GM19467 (cell line): ENCODE measurements around the gene ABCB6.

Source experiments
- ATAC-seq: cut with Tn5 transposase; IDR thresholded peaks from one replicate; pipeline ENCODE4 v1.9.1; 2021; ENCODE audit warnings: mild to moderate bottlenecking, moderate library complexity; ENCODE audit not compliant: unreplicated experiment

Gene ABCB6

DNA sequence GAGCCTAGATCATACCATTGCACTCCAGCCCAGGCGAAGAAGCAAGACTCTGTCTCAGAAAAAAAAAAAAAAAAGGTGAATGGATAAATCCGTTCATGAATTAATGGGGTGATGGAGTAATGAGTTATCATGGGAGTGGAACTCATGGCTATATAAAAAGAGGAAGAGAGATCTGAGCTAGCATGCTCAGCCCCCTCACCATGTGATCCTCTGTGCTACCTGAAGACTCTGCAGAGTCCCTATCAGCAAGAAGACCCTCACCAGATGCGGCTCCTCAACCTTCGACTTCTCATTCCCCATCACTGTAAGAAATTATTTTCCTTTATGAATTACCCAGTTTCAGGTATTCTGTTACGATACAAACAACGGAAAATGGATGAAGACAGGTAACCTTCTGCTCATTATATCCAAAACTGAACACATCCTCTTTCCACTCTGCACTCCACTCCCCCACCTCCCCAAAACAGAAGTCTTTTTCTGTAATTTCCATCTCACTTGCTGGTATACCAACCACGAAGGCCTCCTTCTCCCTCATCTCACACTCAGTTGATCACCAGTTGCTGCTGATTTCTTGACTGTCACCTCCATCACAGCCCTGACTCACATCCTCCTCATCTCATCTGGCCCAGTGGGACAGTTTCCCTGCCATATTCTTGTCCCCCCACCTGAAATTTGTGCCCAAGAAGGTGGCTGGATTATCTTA lies 31.9 kb downstream of the ABCB6 start:
- ATAC-seq: no peak

- no peak for ATAC-seq
Observed at GRCh38 chr2:219184121-219184520, 34.6 kb downstream of the ABCB6 start.

DNA sequence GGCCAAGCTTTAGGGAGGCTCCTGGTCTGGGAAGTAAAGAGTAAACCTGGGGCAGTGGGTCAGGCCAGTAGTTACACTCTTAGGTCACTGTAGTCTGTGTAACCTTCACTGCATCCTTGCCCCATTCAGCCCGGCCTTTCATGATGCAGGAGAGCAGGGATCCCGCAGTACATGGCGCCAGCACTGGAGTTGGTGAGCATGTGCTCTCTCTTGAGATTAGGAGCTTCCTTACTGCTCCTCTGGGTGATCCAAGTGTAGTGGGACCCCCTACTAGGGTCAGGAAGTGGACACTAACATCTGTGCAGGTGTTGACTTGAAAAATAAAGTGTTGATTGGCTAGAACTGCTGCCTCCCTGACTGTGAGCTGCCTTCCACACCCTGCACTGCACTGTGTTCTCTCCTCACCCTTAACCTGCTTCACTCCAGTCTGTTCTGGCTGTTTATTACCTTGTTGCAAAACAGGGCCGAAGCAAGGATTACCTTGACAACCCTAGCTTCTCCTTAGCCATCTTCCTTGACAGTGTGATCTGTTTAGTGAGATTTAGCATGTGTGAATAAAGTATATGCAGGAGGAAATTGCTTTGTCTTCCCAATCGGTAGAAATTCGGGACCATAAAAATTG lies 35.5 kb downstream of the ABCB6 start:
- no peak for ATAC-seq

DNA sequence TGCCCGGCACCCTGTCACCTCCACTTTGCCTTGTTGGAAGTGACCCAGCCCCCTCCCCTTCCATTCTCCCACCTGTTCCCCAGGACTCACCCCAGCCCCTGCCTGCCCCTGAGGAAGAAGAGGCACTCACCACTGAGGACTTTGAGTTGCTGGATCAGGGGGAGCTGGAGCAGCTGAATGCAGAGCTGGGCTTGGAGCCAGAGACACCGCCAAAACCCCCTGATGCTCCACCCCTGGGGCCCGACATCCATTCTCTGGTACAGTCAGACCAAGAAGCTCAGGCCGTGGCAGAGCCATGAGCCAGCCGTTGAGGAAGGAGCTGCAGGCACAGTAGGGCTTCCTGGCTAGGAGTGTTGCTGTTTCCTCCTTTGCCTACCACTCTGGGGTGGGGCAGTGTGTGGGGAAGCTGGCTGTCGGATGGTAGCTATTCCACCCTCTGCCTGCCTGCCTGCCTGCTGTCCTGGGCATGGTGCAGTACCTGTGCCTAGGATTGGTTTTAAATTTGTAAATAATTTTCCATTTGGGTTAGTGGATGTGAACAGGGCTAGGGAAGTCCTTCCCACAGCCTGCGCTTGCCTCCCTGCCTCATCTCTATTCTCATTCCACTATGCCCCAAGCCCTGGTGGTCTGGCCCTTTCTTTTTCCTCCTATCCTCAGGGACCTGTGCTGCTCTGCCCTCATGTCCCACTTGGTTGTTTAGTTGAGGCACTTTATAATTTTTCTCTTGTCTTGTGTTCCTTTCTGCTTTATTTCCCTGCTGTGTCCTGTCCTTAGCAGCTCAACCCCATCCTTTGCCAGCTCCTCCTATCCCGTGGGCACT lies 36.2 kb downstream of the ABCB6 start:
- no peak for ATAC-seq

DNA sequence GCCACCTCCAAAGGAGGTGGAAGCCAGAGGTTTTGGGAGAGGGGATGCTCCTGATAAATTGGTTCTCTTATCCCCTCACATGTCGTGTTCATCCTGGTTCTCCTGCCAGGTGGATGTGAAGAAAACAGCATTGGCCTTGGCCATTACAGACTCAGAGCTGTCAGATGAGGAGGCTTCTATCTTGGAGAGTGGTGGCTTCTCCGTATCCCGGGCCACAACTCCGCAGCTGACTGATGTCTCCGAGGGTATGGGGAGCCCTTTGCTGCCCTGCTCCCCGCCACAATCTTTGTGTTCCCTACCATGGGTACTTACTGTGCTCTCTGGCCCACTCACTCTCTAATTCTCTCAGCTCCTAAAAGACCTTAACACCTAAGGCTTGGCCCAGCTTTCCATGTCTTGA lies 37.2 kb downstream of the ABCB6 start:
- no peak for ATAC-seq

DNA sequence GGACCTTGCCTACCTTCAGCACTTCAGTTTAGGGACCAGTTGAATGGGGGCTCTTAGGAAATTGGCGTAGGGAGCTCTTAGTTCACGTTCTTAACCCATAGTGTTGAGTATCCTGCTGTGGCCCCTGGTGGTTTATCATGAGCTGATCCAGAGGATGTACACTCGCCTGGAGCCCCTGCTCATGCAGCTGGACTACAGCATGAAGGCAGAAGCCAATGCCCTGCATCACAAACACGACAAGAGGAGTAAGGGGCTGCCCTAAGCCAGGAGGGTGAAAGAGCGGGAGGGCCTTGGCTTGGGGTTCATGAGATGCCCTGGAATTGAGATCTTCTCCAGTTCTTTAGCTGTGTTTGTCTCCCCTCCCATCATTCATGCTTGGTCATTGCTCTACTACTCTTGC lies 37.8 kb downstream of the ABCB6 start:
- no peak for ATAC-seq

DNA sequence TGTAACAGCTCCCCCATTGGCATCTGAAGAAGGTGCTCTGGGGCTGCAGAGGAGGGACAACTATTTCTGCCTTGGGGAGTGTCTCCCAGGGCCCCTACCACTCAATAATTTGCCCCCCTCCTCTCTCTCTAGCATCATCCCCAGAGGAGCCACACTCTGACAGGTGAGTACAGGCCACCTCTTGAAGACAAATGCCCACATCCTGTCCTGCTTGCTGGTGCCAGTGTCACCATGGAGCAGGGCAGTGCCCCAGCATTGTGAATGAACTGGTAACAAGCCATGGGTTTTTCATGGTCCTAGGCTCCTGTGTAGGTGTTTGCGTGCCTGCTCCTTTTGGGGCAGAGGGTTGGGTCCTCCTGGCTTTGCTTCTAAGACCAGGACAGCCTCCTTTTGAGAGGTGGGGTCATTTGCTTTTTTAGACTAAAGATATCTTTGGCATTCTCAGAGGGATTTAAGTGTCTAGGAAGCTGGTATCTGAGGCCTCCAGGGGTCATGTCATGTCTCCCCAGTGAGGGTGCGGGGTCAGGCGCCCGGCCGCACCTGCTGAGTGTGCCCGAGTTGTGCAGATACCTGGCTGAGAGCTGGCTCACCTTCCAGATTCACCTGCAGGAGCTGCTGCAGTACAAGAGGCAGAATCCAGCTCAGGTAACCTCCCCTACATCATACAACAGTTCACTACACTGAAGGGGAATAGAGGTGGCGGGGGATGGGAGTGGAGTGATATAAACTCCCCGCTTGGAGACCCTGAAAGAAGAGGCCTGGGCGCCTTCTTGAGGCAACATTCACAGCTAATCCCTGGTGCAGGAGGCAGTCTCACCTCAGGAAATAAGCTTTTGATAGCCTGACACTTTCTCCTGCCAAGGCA lies 38.9 kb downstream of the ABCB6 start:
- ATAC-seq: no peak

GRCh38 chr2:219178377-219179175 lies 40.2 kb downstream of the ABCB6 start:
- peak; percentile 14 for ATAC-seq

DNA sequence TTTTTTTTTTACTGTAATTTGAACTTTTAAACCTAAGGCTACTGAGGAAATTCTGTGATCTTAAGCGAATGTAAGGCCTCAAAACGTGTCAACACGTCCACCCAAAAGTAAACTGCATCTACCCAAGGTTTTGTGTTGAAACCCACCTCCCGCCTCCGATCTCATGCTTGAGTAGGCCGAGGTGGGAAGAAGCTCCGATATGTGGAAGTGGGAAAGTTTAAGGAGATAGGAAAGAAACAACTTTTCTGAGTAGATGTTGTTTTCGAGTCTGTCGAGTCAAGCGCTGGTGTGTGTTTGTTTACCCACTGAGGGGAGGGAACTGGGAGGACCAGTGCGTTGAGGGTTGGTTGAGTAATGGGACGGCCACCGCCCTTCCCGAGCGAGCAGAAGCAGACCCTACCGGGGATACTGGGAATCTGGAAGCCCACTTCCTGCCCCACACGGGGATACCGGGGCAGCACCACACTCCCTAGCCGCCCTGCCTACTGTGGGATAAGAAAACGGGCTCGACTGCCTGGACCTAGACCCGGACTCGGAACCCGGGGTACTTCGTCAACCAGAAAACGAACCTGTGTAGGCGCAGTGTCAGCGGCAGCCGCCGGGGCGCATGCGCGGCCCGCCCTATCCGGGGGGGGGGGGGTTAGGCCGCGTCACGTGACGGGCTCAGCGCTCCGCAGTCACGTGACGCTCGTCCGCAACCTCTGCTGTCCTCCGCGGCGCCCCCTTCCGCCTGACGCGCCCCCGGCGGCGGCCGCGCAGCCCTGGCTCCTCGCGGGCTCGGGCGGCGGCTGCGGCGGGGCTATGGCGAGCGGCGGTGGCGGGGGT lies 41.0 kb downstream of the ABCB6 start, which contains the start of gene RETREG2:
Gene RETREG2, plus strand, starts transcription at position 724 of the 825 bp plus-strand sequence. Its CDS starts 78 bp downstream, at position 802.
- ATAC-seq: peak; percentile 29

DNA sequence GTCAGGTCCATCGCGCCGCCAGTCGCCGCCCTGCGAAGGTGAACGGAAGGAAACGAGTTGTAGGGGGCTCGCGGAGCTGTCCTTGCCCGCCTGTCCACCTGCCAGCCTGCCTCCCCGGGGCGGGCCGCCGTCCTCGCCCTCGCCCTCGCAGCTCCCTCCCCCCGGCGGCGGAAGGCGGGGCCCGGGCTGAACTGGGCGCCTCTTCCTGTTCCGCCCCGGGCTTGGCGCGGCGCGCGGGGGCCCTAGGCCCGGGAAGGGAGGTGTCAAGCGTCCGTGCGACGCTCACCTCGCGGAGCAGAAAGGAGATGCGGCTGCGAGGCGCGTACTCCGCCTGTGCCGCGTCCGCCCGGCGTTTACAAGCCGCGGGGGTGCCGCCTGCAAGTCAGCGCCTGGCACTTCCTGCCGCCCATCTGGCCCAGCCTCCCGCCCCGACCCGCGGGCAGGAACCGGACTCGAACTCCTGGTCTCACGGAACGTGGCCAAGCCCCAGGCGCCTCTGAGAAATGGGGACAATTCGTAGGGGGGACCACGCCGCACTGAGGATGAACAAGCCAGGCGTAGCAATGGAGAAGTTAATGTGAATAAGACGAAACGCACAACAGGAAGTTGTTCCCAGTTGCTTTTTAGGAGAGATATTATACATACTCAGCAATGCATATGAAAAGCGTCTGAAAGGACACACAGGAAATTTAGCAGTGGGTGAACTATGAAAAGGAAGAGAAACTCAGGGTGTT lies 41.8 kb downstream of the ABCB6 start, which contains the start of gene CNPPD1:
Gene CNPPD1, minus strand, starts transcription at position 108 of the 734 bp plus-strand sequence. Its CDS starts 97 bp downstream, at position 11.
- ATAC-seq: peak; percentile 72

DNA sequence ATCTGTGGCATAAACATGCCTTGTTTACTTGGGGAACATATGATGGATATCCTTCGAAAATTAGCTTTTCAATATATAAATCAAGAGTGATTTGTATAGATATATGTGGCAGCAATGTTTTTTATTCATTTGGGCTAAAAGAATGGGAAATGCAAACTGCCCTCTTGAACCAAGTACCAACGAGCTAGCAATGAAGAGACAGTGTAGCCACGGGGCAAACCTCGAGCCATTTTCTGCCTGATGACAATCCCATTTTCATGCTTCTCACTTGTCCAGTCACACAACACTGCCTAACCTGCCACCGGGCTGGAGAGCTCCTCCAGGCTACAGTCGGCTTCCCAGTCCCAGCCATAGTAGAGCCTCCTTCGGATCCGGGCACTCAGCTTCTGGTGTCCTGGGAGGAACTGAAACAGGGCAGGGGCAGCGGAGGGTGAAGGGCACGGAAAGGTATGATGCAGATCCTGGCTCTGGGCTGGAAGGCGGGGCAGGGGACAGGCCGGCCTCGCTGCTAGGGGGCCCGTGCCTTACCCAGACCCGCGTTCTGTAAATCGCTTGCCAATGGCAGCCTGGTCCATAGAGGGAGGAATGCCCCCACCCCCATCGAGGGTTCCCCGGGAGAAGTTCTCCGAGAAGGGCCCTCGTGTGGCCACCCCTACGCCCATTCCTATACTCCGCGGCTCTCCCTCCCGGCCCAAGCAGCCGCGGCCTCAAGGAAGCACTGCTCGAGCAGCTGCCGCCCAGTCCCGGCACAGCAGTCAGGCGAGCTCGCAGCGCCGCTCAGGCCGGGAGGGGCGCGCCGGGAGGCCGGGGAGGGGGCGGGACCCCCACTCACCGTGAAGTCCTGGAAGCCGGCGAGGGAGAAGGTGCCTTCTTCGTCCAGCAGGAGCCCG lies 42.6 kb downstream of the ABCB6 start:
- peak; percentile 17 for ATAC-seq

GRCh38 chr2:219175486-219175885 lies 43.3 kb downstream of the ABCB6 start:
- no peak for ATAC-seq

GRCh38 chr2:219174801-219175200 lies 44.0 kb downstream of the ABCB6 start:
- no peak for ATAC-seq

DNA sequence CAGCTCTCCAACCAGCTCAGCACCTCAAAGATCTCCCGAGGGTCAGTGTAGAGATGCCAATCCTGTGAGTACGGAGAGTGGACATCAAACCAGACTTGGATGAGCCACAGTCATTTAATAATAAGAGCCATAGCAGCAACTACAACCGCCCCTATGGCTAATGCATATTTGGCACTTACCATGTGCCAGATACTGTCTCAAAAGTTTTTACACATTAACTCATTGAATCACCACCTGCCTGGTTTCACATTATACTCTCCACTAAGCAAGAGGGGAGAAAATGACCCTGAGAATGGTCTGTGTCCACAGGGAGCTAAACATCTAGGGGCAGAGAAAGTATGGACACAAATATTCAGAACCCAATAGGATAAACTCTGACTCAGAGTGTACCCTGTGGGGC lies 44.6 kb downstream of the ABCB6 start:
- ATAC-seq: no peak

DNA sequence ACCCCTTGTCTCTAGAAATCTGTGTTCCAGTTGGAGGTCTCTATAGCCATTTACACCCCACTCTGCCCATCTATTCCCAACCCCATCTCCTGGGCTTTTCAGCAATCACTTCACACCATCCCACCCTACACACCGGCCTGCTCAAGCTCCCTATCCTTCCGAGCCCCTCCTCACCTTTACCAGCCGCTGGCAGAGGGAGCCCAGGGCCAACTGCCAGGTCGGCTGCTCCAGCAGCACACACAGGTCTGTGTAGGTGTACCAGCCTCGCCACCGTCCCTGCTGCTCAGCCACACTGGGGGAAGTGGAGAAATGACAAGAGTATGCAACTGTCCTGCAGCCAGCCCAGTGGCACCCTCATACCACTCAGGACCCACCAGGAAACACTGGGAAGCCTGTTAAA lies 45.6 kb downstream of the ABCB6 start:
- ATAC-seq: no peak

DNA sequence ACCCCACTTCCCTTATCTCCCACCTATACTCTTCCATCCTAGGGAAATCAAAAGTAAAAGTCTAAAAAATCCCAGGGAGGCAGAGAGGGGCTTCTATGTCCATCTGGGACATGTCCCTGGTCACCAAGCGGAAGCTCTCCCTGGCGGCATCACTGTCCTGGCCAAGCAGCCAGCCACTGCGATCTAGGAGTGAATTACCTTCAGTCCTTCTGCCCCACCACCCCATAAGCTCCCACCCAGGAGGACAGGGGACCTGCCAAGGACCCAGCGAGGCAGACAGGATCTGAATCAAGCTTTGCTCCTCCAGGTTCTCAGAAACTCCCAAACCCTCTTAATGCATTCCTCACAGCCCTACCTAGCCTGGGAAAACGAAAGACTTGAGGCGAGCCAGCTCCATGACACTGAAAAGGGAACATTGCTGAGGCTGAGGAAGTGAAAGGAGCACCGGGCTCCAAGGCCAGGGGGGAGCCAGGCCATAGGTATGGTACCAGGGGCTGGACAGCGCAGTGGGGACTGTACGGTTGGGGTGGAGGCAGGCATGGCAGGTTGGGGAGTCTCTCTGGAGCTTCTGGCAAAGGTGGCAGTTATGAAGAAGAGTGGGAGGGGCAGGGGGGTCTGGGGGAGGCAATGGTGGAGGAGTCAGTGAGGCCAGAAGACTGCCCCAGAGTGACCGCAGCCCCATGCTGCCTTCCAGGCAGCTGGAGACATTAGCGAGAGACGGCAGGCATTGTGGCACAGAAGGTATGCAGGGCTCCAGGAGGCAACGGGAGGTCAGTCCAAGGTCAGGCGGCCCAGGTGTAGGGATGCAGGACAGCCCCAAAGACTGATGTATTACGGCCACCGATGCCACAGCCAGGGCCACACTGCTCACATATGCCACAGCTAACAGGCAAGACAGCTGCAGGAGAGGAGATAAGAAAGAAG lies 46.3 kb downstream of the ABCB6 start:
- ATAC-seq: no peak
